Ovary (tissue), 3 donors: ENCODE measurements around the gene RANBP3.
"Not testable (repeated sequence)": the region's sequence is repeated elsewhere in the genome, so short reads cannot be mapped to it uniquely, and the experiment has no call there.

Experiments used
- CTCF ChIP-seq, 3 donors: fragments of 450-650 bp in 2 of 3; fragments of 200-600 bp in 1 of 3; IDR thresholded peaks; one replicate each; pipeline versions ENCODE4 v1.5.1 to v1.8.0; 2016 to 2022; ENCODE audit warnings: antibody characterized with exemption in 3 of 3, mild to moderate bottlenecking in 1 of 3
- EP300 ChIP-seq: sonication (generic); formaldehyde crosslinking; IDR thresholded peaks from one replicate; pipeline ENCODE4 v1.6.1; 2017; ENCODE audit warnings: antibody characterized with exemption
- POLR2A ChIP-seq: fragments of 450-650 bp; IDR thresholded peaks from one replicate; pipeline ENCODE4 v1.6.1; 2017; ENCODE audit warnings: antibody characterized with exemption, mild to moderate bottlenecking, moderate library complexity
- donor health status: DM: no; HTN: no; CAD: no.

DNA sequence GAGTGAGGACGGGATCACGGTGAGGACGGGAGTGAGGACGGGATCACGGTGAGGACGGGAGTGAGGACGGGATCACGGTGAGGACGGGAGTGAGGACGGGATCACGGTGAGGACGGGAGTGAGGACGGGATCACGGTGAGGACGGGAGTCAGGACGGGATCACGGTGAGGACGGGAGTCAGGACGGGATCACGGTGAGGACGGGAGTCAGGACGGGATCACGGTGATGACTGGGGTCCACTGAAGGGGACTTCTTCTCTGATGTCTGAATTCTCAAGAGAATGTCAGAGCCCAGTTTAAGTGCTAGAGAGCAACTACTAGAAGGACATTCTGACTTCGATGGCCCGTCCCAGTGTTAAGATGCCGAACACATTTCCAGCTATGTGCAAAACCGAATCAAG lies 46.8 kb upstream of the RANBP3 start:
- not testable (repeated sequence) for TF ChIP-seq CTCF (IDR thresholded peaks at IDR 0.05); POLR2A; EP300
